Endothelial cell (in vitro differentiated cells): ENCODE data around the gene TSACC. TPM values are rescaled to one million over a fixed set of nuclear protein-coding genes. Genes with fewer than 3 reads are reported as not detected.

Experiments
- DNase-seq: peaks from one replicate; pipeline ENCODE4 v3.0.0; 2021; ENCODE audit warnings: low spot score
- H3K27ac Mint-ChIP-seq: one replicate; pipeline ENCODE4 v1.8.0; 2021; ENCODE audit warnings: mixed read lengths, inconsistent platforms; ENCODE audit not compliant: unreplicated experiment
- H3K27me3 Mint-ChIP-seq: one replicate; pipeline ENCODE4 v1.8.0; 2021; ENCODE audit warnings: mild to moderate bottlenecking, moderate library complexity, mixed read lengths, inconsistent platforms; ENCODE audit not compliant: unreplicated experiment
- H3K36me3 Mint-ChIP-seq: one replicate; pipeline ENCODE4 v1.8.0; 2021; ENCODE audit warnings: mild to moderate bottlenecking, low read depth, mixed read lengths, inconsistent platforms; ENCODE audit not compliant: unreplicated experiment
- H3K4me1 Mint-ChIP-seq: one replicate; pipeline ENCODE4 v1.8.0; 2021; ENCODE audit warnings: mild to moderate bottlenecking, mixed read lengths, inconsistent platforms; ENCODE audit not compliant: unreplicated experiment
- H3K4me3 Mint-ChIP-seq: one replicate; pipeline ENCODE4 v1.8.0; 2021; ENCODE audit warnings: mild to moderate bottlenecking, mixed read lengths, inconsistent platforms; ENCODE audit not compliant: unreplicated experiment
- H3K9me3 Mint-ChIP-seq: one replicate; pipeline ENCODE4 v1.8.0; 2021; ENCODE audit warnings: mixed read lengths, inconsistent platforms; ENCODE audit not compliant: unreplicated experiment
- CTCF ChIP-seq: fragments of 200-600 bp; sonication (generic); IDR thresholded peaks from one replicate; pipeline ENCODE4 v1.5.0; 2021; ENCODE audit warnings: antibody characterized with exemption; ENCODE audit not compliant: unreplicated experiment
- total RNA-seq: library from RNA; stranded (reverse); fragmentation: NEBNext Ultra II Directional; extraction: Animal tissue kit (Norgen Biotek cat#: 25700); gene quantifications from one replicate; pipeline ENCODE4 v1.2.1, GENCODE V29; 2021; ENCODE audit not compliant: unreplicated experiment

TSACC gene
- total RNA-seq, 1 donor from 2014 or later: not detected

- Mint-ChIP-seq H3K4me1 (peaks cover 22% of the 10 kb centered on the region), H3K27me3 (peaks cover 2% of the 10 kb centered on the region), H3K9me3 (no peaks in the 10 kb centered on the region), H3K27ac (no peak overlapping the region), H3K36me3 (no peaks in the 10 kb centered on the region), H3K4me3 (no peak overlapping the region)
- no peak for DNase-seq
- no peak for TF ChIP-seq CTCF
Measured at GRCh38 chr1:156389311-156389710, 51.0 kb downstream of the TSACC start.

DNA sequence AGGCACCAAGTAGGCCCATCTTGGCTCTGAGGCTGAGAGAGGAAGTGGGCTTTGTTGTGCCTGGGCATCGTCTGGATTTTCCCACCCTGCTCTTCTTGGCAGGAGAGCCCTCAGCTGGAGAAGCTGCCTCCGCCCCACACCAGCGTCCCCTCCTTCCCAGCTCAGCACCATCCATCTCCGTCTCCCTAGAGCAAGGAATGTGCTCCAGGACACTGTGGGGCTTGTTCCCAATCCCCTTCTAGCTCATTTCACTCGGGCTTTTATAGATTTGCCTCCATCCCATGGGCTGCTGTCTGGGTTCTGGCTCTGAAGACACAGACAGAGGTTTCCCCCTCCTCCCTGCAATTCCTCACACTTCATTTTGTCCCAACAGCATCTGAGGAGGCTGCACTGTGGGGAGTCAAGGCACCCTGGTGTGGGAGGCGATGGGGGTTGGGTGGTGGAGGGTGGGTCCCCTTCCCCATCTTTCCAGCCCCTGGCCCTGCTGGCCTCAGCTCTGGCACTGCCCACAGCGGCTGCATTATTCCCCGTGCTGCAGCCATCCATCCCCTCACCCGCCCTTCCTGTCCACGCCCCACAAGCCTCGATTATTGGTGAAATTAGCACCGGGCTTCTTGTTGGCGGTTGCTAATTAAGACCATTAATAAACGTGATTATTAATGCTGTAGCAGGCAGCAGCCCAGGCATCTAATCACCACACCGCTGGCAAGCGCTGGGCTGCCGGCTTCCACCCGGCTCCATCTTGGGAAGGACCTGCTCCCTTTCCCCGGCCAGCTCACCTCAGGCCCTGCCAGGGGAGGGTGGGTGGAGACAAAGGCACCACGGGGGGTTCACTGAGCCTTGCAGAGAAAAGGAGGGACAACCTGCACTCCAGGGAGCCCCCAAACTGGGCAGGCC is 52.4 kb downstream of the TSACC start:
- DNase-seq: no peak

DNA sequence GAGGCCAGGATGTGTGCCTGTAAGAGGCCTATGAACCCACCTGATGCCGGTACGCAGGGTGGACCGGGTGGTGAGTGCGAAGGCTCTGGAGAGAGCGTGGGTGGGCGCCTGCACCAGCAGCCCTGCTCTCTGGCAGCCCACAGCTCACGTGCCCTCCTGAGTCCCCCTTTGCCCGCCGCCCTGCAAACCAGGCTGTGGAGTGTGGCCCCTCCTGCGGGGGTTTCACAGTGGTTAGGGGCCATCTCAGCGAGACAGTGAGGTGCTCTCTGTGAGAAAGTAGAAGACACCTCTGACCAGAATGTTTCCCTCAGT is 53.0 kb downstream of the TSACC start:
- Mint-ChIP-seq H3K9me3 (no peaks in the 10 kb centered on the region), H3K27ac (no peak overlapping the region), H3K36me3 (no peaks in the 10 kb centered on the region), H3K27me3 (peaks cover 2% of the 10 kb centered on the region), H3K4me3 (no peak overlapping the region), H3K4me1 (peaks cover 7% of the 10 kb centered on the region)
- TF ChIP-seq CTCF: no peak
- no peak for DNase-seq

More for the DNA sequence above, 52.4 kb downstream of the TSACC start:
- Mint-ChIP-seq H3K9me3 (no peaks in the 10 kb centered on the region), H3K4me3 (no peak overlapping the region), H3K27ac (no peak overlapping the region), H3K36me3 (no peaks in the 10 kb centered on the region), H3K4me1 (peaks cover 12% of the 10 kb centered on the region), H3K27me3 (peaks cover 2% of the 10 kb centered on the region)
- no peak for TF ChIP-seq CTCF

- H3K4me3 Mint-ChIP-seq: no peak overlapping the region
- no peaks in the 10 kb centered on the region for H3K36me3 Mint-ChIP-seq
- H3K9me3 Mint-ChIP-seq: no peaks in the 10 kb centered on the region
- no peak overlapping the region for H3K27ac Mint-ChIP-seq
- peaks cover 7% of the 10 kb centered on the region for H3K4me1 Mint-ChIP-seq
- DNase-seq: no peak
- H3K27me3 Mint-ChIP-seq: no peaks in the 10 kb centered on the region
- no peak for TF ChIP-seq CTCF
Measured at GRCh38 chr1:156391701-156392100, 53.4 kb downstream of the TSACC start.

GRCh38 chr1:156392452-156392853 is 54.1 kb downstream of the TSACC start:
- TF ChIP-seq CTCF: no peak
- H3K9me3 Mint-ChIP-seq: no peaks in the 10 kb centered on the region
- no peak for DNase-seq
- H3K27me3 Mint-ChIP-seq: no peaks in the 10 kb centered on the region
- no peaks in the 10 kb centered on the region for H3K36me3 Mint-ChIP-seq
- H3K27ac Mint-ChIP-seq: peak overlapping the region; percentile 70
- H3K4me1 Mint-ChIP-seq: peaks cover 4% of the 10 kb centered on the region
- H3K4me3 Mint-ChIP-seq: peak overlapping the region; percentile 47
